ENCODE results near the gene SPRY4. TPM values are rescaled to one million over a fixed set of nuclear protein-coding genes. Genes with fewer than 3 reads are reported as not detected.

The SPRY4 gene
- total and polyA plus RNA-seq, 2 of the 4 experiments (the other 2 are of a cell fraction): 8.4 to 21.0 TPM

DNA sequence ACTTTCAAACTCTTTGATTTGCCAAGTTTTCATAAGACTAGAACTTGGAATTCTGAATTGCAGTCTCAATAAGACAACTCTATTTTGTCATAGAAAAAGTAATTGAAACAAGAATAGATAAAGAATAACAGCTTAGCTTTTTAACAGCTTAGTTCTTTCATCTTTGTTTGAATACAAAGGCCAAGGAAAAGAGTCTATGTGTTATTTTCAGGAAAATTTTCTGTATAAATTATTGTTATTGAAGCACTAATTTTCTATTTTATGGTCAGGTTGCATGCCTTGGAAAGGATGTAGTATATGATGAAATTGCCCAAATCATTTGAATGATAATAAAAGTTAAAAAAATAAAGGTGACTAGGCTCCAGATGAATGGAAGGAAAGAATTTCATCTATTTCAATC is 25.2 kb upstream of the SPRY4 start:
- no peak for ATAC-seq (ENCODE audit: low read depth)
- CTCF ChIA-PET: no interaction called here

More for the DNA sequence above, 25.2 kb upstream of the SPRY4 start:
- H4K91ac ChIP-seq (ENCODE audit: insufficient read depth, low read depth, low read length): no peak overlapping the region
- H2AK9ac ChIP-seq (replicated peaks; ENCODE audit: low read depth, low read length, poor library complexity): no peak overlapping the region
- H3K56ac ChIP-seq (ENCODE audit: extremely low read depth, insufficient read depth, low read length): no peak overlapping the region
- H3K14ac ChIP-seq (replicated peaks; ENCODE audit: low read depth, low read length): no peak overlapping the region
- no peaks in the 10 kb centered on the region for H3K9me1 ChIP-seq (ENCODE audit: insufficient read depth, low read length)
- H3K4ac ChIP-seq (ENCODE audit: low read depth, low read length): no peak overlapping the region
- H3K23ac ChIP-seq (ENCODE audit: low read depth, low read length): no peak overlapping the region
- intact Hi-C loops (cut with micrococcal nuclease) (no loop called here), in situ Hi-C loops (cut with MboI; ENCODE audit: low sequenced_read_pairs) (no loop called here), dilution Hi-C loops (cut with HindIII; ENCODE audit: low sequenced_read_pairs, unreplicated experiment) (no loop called here)
- peaks cover 3% of the 10 kb centered on the region; the same call in 1 of the 2 replicates for H3K4me1 ChIP-seq (ENCODE audit: control insufficient read depth, insufficient read depth, low read length)
- no peak overlapping the region for H4K8ac ChIP-seq (ENCODE audit: low read depth in 2 of 2, low read length in 2 of 2)
- no peak overlapping the region for H2AFZ ChIP-seq (replicated peaks; ENCODE audit: low read length, poor library complexity)
- peaks cover 0 to 13% of the 10 kb centered on the region in 2 experiments; a peak in 2 of 4 replicates for H3K79me1 ChIP-seq (ENCODE audit: low read depth in 1 of 2, low read length in 2 of 2)
- TF ChIP-seq FOS (IDR thresholded peaks at IDR 0.05; ENCODE audit: low read depth, low read length) (no peak), MXI1 (IDR thresholded peaks at IDR 0.05; ENCODE audit: borderline replicate concordance, low read depth, low read length) (no peak), NFE2L2 (IDR thresholded peaks at IDR 0.05; ENCODE audit: low read depth, low read length) (no peak), MAFK (IDR thresholded peaks at IDR 0.05; ENCODE audit: low read depth, low read length) (no peak), CHD1 (IDR thresholded peaks at IDR 0.05; ENCODE audit: low read depth, low read length) (no peak), BHLHE40 (IDR thresholded peaks at IDR 0.05; ENCODE audit: low read depth, low read length) (no peak), RAD21 (IDR thresholded peaks at IDR 0.05; ENCODE audit: low read length) (no peak), MAZ (IDR thresholded peaks at IDR 0.05; ENCODE audit: borderline replicate concordance, low read depth, low read length) (no peak), CEBPB (IDR thresholded peaks at IDR 0.05; ENCODE audit: low read depth, low read length) (no peak), ELK1 (IDR thresholded peaks at IDR 0.05; ENCODE audit: borderline replicate concordance, low read depth, low read length) (no peak), POLR2A (IDR thresholded peaks at IDR 0.05; ENCODE audit: low read depth, low read length) (no peak), RFX5 (IDR thresholded peaks at IDR 0.05; ENCODE audit: low read depth, low read length) (no peak), RCOR1 (IDR thresholded peaks at IDR 0.05; ENCODE audit: insufficient replicate concordance, low read length) (no peak), CTCF (conservative IDR thresholded peaks at IDR 0.05; ENCODE audit: low read depth, low read length) (no peak), SMC3 (IDR thresholded peaks at IDR 0.05; ENCODE audit: low read depth, low read length) (no peak)
- TF ChIP-seq, protein P1, sequence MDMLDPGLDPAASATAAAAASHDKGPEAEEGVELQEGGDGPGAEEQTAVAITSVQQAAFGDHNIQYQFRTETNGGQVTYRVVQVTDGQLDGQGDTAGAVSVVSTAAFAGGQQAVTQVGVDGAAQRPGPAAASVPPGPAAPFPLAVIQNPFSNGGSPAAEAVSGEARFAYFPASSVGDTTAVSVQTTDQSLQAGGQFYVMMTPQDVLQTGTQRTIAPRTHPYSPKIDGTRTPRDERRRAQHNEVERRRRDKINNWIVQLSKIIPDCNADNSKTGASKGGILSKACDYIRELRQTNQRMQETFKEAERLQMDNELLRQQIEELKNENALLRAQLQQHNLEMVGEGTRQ (IDR thresholded peaks at IDR 0.05; ENCODE audit: low read depth, low read length): no peak
- H3K4me3 ChIP-seq (ENCODE audit: insufficient read depth, low read depth, low read length): no peak overlapping the region
- DNase-seq: no peak
- no peak overlapping the region for H3K18ac ChIP-seq (ENCODE audit: low read depth, low read length)
- H2AK5ac ChIP-seq (ENCODE audit: low read depth, low read length): no peak overlapping the region
- POLR2A ChIA-PET (ENCODE audit: unreplicated experiment): no interaction called here
- H2BK20ac ChIP-seq (ENCODE audit: low read depth, low read length): no peak overlapping the region
- H3K9me3 ChIP-seq (ENCODE audit: control insufficient read depth, insufficient read depth, low read length): peaks cover 2% of the 10 kb centered on the region
- H2BK5ac ChIP-seq (ENCODE audit: low read depth, low read length, poor library complexity, severe bottlenecking): no peak overlapping the region
- H3K9ac ChIP-seq (ENCODE audit: low read depth, low read length): no peak overlapping the region
- no peaks in the 10 kb centered on the region for H3K36me3 ChIP-seq (ENCODE audit: control insufficient read depth, insufficient read depth, low read length)
- H3K4me2 ChIP-seq (ENCODE audit: low read depth, low read length): no peak overlapping the region
- H2BK120ac ChIP-seq (ENCODE audit: low read depth, low read length): no peak overlapping the region
- no peak overlapping the region for H4K5ac ChIP-seq (ENCODE audit: low read depth, low read length)
- no peaks in the 10 kb centered on the region for H4K20me1 ChIP-seq (ENCODE audit: insufficient read depth, low read length)
- no peak overlapping the region for H2BK15ac ChIP-seq (ENCODE audit: low read depth, low read length)
- H3K27ac ChIP-seq (ENCODE audit: insufficient read depth, low read length): no peak overlapping the region
- H3K27me3 ChIP-seq (ENCODE audit: control insufficient read depth, insufficient read depth, low read length): no peaks in the 10 kb centered on the region
- BruUV-seq (replicated peaks): no TSS peak

Data from IMR-90 (cell line).